ENCODE results near the gene SMIM45.

- TF ChIP-seq POLR2A (IDR thresholded peaks at IDR 0.05) (no peak), POLR2AphosphoS5 (IDR thresholded peaks at IDR 0.05) (no peak)
- TF ChIP-seq, protein P1, sequence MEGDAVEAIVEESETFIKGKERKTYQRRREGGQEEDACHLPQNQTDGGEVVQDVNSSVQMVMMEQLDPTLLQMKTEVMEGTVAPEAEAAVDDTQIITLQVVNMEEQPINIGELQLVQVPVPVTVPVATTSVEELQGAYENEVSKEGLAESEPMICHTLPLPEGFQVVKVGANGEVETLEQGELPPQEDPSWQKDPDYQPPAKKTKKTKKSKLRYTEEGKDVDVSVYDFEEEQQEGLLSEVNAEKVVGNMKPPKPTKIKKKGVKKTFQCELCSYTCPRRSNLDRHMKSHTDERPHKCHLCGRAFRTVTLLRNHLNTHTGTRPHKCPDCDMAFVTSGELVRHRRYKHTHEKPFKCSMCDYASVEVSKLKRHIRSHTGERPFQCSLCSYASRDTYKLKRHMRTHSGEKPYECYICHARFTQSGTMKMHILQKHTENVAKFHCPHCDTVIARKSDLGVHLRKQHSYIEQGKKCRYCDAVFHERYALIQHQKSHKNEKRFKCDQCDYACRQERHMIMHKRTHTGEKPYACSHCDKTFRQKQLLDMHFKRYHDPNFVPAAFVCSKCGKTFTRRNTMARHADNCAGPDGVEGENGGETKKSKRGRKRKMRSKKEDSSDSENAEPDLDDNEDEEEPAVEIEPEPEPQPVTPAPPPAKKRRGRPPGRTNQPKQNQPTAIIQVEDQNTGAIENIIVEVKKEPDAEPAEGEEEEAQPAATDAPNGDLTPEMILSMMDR (IDR thresholded peaks at IDR 0.05), result no peak
These were observed 45.1 kb upstream of the SMIM45 start for GRCh38 chr22:41906822-41907221.
